ENCODE data around the gene LIX1L.
"Not testable (repeated sequence)": the region's sequence is repeated elsewhere in the genome, so short reads cannot be mapped to it uniquely, and the experiment has no call there.

LIX1L gene

DNA sequence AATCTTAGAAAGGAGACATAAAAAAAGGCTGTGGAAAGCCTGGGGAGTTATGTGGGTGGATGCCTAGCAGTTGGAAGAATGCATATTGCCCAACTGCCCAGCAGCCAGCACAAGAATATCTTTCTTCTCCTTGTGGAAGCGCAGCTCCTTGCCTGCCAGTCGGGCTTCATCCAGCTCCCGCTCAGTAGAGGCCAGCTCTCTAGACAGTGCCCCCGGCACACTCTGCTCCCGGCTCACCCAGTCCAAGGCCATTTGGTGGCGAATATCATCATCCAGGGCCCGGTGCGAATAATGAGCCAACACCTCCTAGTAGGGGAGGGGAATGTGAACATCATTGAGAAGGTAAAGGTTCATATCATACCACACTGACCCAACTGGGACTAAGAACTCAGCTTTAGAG is 21.6 kb downstream of the LIX1L start:
- no peak for DNase-seq (ENCODE audit: low read depth in 2 of 2)

DNA sequence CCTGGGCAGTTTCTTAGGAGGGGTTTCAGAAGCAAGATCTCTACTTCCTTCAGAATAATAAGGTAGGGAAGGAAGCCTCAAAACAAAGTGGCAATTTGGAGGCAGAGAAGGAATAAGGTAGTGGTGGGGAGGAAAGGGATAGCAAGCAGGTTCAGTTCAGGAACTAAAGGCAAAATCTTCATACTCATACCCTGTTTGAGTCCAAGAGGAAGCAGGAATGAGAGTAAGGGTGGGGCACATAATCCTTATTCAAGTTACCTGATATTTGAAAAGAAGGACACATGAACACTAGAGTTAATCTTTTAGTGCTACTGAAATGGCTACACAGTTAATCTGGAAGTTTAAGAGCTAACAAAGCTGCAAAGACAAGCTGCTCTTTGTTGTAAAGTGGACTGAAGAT is 22.1 kb downstream of the LIX1L start:
- DNase-seq (ENCODE audit: low read depth in 2 of 2): no peak

DNA sequence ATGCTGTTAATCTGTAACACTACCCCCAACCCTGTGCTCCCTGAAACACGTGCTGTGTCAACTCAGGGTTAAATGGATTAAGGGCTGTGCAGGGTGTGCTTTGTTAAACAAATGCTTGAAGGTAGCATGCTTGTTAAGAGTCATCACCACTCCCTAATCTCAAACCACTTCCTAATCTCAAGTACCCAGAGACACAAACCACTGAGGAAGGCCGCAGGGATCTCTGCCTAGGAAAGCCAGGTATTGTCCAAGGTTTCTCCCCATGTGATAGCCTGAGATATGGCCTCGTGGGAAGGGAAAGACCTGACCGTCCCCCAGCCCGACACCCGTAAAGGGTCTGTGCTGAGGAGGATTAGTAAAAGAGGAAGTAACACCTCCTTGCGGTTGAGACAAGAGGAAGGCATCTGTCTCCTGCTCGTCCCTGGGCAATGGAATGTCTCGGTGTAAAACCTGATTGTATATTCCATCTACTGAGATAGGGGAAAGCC is 25.3 kb downstream of the LIX1L start:
- DNase-seq (ENCODE audit: low read depth in 2 of 2): not testable (repeated sequence)

DNA sequence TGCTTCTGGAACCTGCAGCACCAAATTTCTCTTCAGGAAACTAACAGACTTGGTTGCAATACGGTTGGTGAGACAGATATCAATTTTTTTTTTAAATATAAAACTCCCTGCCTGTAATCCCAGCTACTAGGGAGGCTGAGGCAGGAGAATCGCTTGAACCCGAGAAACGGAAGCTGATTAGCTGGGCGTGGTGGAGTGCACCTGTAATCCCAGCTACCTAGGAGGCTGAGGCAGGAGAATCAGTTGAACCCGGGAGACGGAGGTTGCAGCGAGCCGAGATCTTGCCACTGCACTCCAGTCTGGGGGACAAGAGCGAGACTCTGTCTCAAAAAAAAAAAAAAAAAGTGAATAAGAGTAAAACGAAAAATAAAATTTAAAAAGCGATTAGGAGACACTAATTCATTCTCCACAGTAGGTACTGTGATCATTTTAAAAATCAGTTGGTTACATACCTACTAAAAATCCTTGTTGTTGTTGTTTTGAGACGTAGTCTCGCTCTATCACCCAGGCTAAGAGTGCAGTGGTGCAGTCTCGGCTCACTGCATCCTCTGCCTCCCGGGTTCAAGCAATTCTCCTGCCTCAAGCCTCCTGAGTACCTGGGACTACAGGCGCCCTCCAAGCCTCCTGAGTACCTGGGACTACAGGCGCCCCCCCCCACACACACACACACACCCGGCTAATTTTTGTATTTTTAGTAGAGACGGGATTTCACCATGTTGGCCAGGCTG is 29.7 kb downstream of the LIX1L start:
- DNase-seq (ENCODE audit: low read depth in 2 of 2): no peak

DNA sequence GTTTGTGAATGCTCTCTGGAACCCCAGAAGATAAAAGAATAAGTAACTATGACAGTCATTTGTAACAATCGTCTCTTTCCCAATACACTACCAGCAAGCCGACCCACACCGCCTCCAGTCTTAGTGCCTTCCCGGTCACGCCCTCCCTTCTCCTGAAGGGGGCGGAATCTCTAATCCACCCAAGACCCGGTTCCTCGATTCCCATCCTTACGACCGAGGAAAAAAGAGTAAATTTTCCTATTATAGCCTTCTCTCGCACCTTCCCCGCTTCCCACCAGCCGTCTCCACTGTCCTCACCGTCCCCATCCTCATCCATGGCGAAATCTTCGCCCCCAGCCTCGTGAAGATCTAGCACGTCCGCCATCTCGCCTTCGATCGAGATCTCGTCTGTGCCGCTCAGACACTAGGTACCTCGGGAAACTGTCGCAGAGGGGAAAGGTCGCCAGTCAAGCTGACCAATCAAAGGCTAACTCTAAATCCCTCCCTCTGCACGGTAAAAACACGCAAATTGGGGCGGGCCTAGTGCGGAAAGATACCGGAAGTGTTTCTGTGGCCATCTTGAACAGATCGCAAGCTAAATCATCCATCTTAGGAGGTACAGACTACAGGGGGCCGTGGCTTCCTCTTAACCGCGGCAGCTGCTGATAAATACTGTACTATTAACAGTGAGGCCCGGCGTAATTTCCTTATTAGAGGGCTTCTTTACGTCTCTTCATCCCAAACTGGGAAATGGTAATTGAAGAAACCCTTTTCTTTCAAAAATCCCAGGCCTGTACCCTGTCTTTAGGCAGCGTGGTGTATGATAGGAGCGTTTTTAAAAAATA is 30.5 kb downstream of the LIX1L start, which contains the start of gene RBM8A:
TSS of gene RBM8A (minus strand) at position 422 of the 824 bp plus-strand sequence. CDS start at position 364, 58 bp downstream.
- DNase-seq (ENCODE audit: low read depth in 2 of 2): peak; percentile 97

DNA sequence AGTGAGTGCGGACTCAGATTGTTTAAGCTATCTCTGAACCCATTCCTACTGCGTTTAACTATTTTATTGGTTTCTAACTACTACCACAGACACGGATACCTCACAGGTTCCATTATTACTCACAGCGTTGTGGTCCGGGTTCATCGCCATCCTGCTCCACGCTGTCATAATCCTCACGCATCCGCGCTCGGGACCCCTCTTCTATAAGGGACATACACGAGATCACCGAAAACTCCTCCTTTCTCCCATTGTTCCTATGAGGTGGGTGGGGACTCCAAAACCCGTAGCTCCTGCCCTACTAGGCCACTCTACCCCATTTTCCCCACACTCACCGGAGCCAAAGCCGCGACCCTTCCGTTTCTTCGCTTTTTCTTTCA is 31.1 kb downstream of the LIX1L start:
- DNase-seq (ENCODE audit: low read depth in 2 of 2): no peak

DNA sequence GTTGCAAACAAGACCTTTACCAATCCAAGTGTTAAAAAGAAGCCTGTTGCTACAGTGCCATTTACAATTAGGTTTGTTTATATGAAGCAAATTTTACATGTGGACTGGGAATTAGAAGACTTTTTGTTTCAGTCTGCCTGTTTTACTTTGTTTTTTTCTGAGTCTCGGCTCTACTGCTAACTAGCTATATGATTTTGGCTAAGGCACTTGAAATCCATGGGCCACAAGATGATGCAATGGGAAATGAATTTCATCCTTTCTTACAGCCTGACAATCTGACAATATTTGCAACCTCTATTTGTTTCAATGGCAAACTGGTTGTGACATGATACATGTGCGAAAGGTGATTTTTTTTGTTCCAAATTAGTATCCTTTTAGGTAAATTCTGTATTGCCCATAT is 35.6 kb downstream of the LIX1L start:
- no peak for DNase-seq (ENCODE audit: low read depth in 2 of 2)

DNA sequence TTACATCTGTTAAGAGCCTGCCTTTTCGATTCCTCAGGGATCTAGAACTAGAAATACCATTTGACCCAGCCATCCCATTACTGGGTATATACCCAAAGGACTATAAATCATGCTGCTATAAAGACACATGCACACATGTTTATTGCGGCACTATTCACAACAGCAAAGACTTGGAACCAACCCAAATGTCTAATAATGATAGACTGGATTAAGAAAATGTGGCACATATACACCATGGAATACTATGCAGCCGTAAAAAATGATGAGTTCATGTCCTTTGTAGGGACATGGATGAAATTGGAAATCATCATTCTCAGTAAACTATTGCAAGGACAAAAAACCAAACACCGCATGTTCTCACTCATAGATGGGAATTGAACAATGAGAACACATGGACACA is 37.5 kb downstream of the LIX1L start:
- DNase-seq (ENCODE audit: low read depth in 2 of 2): not testable (repeated sequence)

DNA sequence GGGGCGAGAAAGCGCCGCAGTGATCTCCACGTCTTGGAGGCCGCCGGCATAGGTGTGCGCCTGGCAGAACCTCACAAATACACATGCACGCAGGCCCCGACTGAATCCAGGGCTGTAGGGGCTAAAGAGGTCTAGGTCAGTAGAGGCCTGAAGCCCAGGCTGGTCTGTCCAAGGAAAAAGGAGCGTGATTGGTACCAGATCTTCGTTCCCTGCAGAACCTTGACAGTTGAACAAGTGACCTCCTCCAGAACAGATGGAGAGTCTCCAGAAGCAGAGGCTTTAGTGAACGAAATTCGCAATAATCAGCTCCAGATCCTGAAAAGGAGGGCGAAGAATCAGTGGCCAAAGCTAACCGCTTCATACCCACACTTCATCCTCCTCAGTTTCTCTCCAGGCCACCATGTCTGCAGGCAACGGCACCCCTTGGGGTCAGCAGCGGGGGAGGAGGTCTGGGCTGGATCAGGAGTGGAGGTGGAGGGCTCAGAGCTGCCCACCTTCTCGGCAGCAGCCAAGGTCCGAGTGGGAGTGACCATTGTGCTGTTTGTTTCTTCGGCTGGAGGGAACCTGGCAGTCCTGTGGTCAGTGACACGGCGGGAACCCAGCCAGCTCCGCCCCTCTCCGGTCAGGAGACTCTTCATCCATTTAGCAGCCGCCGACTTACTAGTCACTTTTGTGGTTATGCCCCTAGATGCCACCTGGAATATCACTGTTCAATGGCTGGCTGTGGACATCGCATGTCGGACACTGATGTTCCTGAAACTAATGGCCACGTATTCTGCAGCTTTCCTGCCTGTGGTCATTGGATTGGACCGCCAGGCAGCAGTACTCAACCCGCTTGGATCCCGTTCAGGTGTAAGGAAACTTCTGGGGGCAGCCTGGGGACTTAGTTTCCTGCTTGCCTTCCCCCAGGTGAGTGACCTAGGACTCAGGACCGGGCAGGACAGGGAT is 38.6 kb downstream of the LIX1L start:
- no peak for DNase-seq (ENCODE audit: low read depth in 2 of 2)

DNA sequence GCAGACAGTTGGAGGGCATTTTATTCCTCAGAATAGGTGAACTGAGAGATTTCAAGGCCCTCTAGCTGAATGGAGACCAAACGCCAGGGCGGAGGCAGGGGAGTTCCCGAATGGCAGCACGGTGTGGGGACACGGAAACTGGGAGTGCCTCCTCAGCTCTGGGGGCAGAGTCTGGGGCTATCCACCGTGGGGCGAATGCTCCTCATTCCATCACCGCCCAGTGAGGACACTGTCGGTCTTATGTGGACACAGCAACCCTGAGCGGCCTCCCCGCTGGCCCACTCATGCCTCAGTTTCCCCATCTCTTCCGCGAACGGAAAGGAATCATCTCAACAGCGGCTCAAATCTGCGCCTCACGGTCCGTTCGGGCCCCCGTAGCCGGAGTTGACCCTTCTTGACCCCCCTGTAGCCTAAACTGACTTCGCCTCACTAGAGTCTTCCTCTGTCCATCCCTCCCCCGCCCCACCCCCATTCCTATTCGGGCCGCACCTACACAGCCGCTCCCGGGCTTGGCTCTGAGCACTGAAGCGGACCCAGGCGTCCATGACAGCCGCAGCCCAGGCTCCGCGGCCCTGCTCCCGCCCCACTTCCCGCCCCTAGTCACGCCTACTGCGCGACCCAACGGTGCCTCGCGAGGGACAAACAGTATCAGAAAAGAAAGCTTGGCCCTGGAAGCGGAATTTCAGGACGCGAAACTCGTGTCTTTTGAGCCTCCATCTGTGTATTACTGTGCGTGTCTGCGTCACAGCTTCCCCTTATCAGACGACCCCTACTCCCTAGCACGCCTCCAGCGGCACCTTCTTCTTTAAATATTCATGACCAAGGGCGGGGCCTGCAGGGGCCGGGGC is 39.4 kb downstream of the LIX1L start, which contains the start of gene PEX11B:
TSS of gene PEX11B (minus strand) at position 574 of the 848 bp plus-strand sequence. CDS start at position 545, 29 bp downstream.
- peak; percentile 73 to 75 for DNase-seq (ENCODE audit: low read depth in 2 of 2)

DNA sequence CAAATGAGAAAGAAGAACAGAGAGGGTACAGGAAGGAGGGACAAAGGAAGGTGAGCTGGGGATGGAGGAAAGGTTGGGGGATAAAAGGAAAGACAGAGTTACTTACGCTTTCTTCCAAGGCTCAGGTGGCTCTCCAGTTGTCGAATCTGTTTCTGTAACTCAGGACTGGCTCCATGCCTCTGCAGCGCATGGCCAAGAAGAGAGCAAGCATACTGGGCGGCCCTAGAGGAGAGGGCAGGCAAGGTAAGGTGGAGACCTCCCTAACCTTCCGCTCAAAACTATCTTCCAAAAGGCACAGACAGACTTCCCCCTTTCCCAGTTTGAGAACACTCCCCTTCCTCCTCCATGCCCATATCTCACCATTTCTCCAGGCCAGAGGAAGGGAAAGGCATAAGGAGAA is 40.2 kb downstream of the LIX1L start:
- no peak for DNase-seq (ENCODE audit: low read depth in 2 of 2)

DNA sequence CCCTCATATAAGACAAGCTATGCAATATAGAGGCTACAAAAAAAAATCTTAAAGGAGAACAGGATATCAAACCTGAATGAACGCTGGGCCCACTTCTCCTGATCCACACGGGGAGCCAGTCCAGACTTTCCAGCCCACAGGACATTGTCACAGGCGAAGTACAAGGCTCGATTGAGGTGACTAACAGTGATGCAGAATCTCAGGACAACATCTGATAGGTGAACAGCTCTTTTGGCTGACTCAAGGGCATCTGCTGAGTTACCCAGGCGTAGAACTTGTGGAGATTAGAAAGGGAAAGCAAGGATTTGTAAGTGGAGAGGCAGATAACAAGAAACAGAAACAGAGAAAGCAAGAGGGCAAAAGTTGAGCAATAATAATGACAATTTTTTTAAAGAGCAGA is 41.1 kb downstream of the LIX1L start:
- no peak for DNase-seq (ENCODE audit: low read depth in 2 of 2)

DNA sequence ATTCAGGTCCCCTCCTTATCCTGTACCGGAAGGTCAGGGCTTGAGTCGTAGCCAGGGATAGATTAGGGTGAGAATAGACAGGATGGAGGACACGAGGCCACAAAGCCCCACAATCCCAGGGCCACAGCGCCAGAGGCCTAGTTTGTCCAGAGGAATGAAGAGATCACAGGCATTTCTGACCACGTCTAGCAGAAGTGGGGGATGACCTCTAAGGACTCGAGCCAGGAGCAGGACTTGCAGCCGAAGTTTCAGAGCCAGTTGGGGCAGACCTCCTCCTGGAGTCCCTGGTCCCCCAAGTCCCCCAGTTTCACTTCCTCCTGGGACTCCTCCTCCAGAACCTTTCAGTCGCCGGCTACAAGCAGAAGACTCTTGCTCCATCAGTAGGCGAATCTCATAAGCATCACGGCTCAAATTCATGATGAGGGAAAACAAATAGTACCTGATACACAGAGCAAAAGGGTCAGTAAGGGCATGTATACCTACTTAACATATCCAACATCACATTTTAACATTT is 45.6 kb downstream of the LIX1L start:
- DNase-seq (ENCODE audit: low read depth in 2 of 2): no peak

DNA sequence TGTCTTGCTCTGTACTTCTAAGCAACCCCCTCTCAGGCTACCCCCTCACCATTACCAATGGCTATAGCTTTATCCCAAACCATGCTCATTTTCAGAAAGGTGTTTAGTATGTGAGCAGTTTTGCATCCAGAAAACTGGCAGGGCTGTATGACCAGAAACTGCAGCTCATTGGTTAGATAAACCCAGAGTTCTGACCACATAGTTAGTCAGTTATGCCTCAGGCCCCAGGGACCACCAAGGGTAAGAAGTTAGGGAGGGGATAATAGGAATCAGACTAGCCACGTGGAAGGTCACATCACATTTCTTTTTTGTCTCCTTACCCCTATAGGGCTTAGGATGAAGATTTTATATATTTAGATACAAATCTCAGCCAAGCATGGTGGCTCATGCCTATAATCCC is 49.2 kb downstream of the LIX1L start:
- no peak for DNase-seq (ENCODE audit: low read depth in 2 of 2)

DNA sequence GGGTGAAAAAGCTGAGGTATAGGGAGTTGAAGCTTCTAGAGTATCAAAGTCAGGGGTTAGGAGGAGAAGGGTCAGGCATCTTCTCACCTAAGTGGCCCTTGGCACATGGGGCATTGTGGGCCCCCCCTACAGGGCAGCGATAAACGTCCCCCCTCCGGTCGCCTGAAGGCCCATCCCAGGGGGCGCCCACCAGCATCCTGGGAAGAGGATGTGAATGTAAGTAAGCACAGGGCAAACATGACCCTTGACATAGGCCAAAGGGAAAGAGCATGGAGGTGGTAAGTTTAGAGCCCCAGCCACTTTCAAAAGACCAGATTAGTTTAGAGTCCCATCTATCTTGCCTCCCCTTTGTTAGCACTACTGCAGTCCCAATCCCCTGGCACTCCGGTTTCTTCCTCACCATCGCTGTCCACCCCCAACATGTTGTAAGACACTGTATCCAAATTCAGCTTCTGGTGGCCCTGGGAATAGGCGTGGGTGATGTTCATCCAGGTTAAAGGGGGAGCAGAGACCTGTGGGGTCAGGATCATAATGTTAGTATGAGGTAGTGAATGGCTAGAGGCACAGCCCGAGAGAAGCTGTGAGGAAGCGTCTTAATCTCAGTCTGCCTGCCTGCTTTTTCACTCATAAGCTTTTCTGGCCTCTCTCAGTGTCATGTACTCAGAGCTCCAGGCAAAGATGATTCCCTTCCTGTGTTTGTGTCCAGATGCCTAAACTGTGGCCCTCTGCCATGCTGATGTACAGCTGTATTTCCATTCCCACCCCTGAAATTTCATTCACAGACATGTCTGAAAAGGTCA is 50.7 kb downstream of the LIX1L start:
- no peak for DNase-seq (ENCODE audit: low read depth in 2 of 2)

DNA sequence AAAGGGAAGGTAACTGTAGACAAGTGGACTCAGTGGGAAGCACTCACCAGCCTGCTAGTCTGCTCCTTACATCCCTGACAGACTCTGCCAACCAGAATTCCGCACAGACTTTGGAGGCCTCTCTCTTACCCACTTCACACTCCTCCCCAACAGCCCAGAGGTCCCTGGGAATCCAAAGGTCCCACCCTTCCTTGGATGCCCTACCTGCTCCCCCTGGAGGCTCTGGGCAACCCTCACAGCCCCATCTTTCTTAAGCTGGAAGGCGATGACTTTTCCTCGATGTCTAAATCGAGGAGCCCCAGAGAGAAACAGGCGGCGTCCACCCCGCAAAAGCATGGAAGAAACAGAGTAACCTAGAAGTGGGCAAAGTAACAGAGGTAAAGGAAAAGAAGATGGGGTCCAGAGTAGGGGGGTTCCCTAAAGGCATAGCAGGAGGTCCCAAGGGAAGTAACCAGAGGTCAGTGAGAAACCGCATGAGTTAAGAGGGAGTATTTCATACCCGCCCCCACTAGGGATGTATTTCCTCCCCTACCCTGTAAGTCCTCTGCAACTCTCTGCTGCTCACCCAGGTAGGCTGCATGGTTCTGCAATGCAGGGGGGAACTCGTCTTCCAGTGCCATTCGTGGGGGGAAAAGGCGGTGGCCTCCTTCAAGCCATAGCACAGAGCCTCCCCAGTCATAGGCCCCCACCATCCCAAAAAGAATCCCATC is 56.4 kb downstream of the LIX1L start:
- no peak for DNase-seq (ENCODE audit: low read depth in 2 of 2)

DNA sequence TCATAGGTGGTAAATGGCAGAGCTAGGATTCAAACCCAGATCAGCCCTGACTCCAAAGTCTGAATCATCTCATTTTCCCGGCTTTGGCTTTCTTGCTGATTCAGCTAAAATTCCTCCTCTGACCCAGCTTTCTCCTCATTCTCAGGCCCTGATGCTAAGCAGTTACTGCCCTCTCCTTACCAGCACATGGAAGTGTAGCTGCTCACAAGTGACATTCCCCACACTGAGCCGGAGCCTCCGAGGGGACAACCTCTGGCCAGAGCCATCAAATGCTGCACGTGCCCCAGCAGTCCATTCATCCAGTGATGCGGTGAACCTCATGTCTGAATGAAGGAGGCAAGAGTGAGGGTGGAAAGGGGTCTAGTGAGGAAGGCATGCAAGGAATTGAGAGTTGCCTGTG is 59.1 kb downstream of the LIX1L start:
- DNase-seq (ENCODE audit: low read depth in 2 of 2): no peak

DNA sequence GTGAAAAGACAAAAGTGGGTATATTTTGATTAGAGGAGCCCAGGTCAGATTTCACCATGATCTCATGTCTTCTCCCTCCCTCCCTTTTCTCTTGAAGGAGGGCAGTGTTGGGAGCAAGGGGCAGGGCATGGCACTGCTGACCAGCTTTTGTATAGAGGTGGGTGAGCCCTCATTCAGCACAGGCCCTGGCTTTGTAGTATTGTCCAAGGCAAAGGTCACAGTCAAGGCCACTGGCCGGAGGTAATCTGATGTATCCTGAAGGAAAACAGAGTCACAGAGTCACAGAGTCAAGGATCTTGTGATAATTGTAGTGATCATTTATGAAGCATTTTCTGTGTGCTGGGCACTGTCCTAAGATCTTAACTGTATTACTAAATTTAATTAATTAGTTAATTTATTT is 59.8 kb downstream of the LIX1L start:
- DNase-seq (ENCODE audit: low read depth in 2 of 2): no peak

DNA sequence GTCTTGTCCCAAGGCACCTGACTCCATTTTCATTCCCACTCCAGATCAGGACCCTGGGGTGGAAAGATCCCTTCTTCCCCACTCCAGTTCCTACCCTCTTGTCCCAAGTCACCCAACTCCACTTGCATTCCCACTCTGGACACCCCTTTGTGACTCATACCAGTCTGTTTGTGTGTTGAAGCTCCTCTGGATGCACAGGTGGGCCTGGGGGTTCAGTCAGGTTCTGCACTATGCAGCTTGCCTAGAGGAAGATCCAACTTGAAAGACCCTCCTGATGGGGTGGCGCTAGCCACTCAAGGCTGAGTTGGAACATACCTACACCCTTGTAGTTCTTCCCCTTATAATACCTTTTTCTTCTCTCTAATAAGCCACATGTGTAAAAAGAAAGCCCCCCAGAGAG is 62.3 kb downstream of the LIX1L start:
- no peak for DNase-seq (ENCODE audit: low read depth in 2 of 2)
